ENCODE data around the gene RNF146.
"Not testable (repeated sequence)": the region's sequence is repeated elsewhere in the genome, so short reads cannot be mapped to it uniquely, and the experiment has no call there.

- TF ChIP-seq CTCF, POLR2A (IDR thresholded peaks at IDR 0.05): not testable (repeated sequence)
These were observed 32.8 kb upstream of the RNF146 start for GRCh38 chr6:127233819-127234218.

Measured in thyroid gland (tissue), 4 donors.